Measurements from ENCODE around the gene PDCD11.
A peak's percentile ranks its signal among the peaks of the same experiment; 100 is the strongest.
"Not testable (repeated sequence)": the region's sequence is repeated elsewhere in the genome, so short reads cannot be mapped to it uniquely, and the experiment has no call there.

Gene PDCD11

DNA sequence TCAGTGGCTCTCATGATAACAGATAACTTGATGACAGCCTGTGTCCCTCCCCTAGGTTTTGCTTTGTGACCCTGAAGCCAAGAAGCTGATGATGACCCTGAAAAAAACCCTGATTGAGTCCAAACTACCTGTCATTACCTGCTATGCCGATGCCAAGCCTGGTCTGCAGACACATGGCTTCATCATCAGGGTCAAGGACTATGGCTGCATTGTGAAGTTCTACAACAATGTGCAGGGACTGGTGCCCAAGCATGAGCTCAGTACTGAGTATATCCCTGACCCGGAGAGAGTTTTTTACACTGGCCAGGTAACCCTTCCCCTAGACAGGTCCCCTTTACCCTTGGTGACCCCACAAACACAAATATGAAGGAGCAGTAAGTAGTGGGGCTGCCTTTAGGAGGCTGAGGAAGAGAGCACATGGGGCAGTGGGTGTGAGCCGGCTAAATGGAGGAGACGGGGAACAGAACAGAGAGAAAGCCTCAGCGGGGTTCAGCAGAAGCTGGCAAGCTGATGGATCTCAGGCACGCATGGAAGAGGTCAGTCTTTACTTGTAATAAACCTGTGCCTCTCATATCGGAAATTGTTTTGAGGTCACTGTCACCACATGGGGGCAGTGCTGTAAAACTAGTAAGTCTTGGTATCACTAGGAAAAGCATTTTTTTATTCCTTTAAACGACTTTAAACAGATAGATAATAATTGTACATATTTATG lies 20.2 kb downstream of the PDCD11 start:
- DNase-seq, result peak; percentile 26

GRCh38 chr10:103417148-103417469 lies 20.7 kb downstream of the PDCD11 start:
- not testable (repeated sequence) for DNase-seq

DNA sequence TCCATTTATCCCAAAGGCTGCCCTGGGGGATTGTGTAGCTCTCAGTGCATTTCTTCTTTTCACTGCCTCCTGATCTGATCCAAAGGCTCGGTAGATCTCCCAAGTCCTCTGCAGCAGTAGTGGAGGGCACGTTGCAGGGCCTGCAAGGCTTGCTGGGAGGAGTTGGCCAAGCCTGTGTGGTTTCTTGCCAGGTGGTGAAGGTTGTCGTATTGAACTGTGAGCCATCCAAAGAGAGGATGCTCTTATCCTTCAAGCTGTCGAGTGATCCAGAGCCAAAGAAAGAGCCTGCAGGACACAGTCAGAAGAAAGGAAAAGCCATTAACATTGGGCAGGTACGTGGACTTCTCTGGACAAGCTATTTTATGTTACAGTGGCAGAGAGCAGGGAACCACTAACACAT lies 21.2 kb downstream of the PDCD11 start:
- DNase-seq, result no peak

DNA sequence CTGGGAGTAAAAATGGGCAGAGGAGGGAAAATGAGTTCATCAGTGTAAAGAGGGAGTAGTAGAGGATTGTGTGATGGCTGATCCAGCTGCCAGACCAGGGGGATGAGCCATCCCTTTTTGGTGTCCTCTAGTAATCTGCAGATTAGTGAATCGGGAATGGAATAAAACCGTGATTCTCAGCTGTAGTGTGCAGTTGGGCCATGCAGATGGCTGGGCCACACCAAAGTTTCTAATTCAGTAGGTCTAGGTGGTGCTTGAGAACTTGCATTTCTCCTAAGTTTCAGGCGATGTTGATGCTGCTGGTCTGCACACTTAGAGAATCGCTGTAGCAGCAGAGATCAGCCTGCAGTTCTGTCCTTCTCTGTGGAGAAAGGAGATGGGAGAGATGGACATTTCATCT lies 22.7 kb downstream of the PDCD11 start:
- DNase-seq, result no peak

DNA sequence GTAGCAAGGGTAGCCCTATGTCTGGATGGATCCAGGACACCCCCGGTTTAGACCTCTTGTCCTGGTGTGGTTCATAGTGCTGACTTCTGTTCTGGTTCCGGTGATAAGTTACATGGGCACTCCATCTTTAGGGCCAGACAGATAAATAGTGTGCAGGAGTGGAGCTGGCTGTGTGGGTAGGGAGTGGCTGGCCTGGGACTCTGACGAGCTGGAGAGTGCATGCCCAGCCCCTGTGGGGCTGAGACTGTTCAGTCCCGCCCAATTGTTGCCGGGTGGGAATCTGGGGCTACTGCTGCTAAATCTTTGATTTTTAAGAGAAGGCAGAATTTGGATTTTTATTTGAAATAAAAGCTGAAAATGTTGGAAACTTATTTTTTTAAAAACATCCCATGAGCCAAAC lies 27.3 kb downstream of the PDCD11 start:
- DNase-seq, result no peak

- no peak for DNase-seq
Measured at GRCh38 chr10:103427866-103428265, 31.4 kb downstream of the PDCD11 start.

DNA sequence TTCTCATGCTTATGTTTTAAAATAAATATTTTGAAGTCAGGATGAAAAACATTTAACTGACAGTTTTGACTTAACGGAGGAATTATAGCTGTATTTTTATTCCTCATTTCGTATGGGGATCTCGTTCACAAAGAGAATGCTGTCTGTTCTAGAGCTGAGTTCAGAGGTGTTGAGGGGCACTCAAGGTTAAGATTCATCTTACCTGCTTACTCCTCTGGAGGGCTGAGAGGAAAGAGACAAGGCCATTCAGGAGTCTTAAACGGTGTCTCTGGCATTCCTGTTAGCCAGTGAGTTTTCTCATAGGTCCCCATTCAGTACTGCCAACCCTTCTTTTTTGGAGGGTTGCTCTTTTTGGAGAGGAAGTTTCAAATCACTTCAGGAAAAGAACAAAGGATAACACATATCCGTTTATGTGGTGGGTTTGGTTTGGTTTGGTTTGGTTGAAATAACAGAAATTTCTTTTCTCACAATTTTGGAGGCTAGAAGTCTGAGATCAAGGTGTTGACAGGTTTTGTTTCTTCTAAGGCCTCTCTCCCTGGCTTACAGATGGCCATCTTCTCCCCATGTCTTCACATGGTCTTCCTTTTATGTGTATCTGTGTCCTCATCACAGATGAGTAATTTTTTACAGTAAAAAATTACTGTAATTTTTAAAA lies 32.7 kb downstream of the PDCD11 start:
- no peak for DNase-seq

DNA sequence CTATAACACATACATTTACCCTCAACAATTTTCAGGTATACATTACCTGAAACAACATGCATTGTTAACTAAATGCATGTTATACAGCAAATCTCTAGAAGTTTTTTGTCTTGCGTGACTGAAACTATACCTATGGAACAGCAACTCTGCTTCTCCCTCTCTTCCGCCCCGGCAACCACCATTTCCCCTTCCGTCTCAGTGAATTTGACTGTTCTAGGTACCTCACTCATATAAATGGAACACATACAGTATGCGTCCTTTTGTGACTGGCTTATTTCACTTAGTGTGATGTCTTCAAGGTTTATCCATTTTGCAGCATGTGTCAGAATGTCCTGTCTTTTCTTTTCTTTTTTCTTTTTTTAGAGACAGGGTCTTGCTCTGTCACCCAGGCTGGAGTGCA lies 33.2 kb downstream of the PDCD11 start:
- DNase-seq, result no peak

- no peak for DNase-seq
Measured at GRCh38 chr10:103431902-103432301, 35.5 kb downstream of the PDCD11 start.

- no peak for DNase-seq
Measured at GRCh38 chr10:103433858-103434257, 37.4 kb downstream of the PDCD11 start.

DNA sequence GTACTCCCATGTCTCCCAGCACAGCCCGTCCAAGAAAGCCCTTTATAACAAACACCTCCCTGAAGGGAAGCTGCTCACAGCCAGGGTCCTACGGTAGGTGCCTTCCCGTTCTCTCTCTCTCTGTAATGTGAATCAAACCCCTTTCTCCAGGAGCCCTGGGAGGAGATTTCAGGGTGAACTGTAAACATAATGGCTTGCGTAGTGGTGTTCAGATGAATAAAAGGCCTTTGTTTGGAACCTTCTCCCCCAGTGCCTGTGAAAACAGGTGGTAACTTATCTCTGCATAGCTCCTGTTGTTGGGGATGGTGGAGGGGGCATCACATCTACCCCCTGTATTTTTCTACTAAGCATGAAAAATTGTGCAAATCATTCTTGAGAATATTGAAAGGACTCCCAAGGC lies 43.4 kb downstream of the PDCD11 start:
- no peak for DNase-seq

GRCh38 chr10:103440416-103440815 lies 44.0 kb downstream of the PDCD11 start:
- DNase-seq, result no peak

DNA sequence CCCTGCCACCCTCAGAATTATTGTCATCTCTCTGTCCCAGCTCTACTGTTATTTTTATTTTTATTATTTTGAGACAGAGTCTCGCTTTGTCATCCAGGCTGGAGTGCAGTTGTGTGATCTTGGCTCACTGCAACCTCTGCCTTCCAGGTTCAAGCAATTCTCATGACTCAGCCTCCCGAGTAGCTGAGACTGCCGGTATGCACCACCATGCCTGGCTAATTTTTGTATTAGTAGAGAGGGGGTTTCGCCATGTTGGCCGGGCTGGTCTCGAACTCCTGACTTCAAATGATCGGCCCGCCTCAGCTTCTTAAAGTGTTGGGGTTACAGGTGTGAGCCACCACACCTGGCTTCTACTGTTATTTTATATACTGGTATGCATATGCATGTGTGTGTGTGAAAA lies 44.8 kb downstream of the PDCD11 start:
- no peak for DNase-seq

DNA sequence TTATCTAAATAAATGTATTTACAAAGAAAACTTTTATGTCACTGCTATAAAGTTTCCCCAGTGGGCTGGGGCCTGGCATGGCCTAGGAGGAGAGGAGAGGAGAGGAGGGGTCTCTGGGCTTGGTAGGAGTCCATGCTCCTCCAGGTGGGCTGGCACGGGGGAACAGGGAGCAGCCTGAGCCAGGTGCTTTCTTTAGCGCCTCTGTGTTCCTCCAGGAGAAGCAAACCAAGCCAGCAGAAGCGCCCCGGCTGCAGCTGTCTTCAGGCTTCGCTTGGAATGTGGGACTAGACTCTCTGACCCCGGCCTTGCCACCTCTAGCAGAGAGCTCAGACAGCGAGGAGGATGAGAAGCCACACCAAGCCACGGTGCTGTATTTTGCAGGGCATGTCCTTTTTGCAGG lies 45.2 kb downstream of the PDCD11 start:
- no peak for DNase-seq

DNA sequence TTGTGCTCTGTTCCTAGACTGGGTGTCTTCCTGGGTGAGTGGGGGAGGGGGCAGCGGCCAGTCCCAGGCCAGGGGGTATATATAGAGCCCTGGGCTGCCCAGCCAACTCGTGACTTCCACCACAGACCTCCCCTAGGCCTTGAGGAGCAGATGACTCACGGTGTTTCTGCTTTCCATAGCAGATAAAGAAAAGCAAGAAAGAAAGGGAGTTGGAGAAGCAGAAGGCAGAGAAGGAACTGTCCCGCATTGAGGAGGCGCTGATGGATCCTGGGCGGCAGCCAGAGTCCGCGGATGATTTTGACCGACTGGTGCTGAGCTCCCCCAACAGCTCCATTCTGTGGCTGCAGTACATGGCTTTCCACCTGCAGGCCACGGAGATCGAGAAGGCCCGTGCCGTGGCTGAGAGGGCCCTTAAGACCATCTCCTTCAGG lies 45.6 kb downstream of the PDCD11 start:
- no peak for DNase-seq

- no peak for DNase-seq
Measured at GRCh38 chr10:103443475-103444185, 47.2 kb downstream of the PDCD11 start.

- no peak for DNase-seq
Measured at GRCh38 chr10:103444478-103444877, 48.1 kb downstream of the PDCD11 start.

GRCh38 chr10:103445366-103445765 lies 48.9 kb downstream of the PDCD11 start:
- DNase-seq, result no peak

DNA sequence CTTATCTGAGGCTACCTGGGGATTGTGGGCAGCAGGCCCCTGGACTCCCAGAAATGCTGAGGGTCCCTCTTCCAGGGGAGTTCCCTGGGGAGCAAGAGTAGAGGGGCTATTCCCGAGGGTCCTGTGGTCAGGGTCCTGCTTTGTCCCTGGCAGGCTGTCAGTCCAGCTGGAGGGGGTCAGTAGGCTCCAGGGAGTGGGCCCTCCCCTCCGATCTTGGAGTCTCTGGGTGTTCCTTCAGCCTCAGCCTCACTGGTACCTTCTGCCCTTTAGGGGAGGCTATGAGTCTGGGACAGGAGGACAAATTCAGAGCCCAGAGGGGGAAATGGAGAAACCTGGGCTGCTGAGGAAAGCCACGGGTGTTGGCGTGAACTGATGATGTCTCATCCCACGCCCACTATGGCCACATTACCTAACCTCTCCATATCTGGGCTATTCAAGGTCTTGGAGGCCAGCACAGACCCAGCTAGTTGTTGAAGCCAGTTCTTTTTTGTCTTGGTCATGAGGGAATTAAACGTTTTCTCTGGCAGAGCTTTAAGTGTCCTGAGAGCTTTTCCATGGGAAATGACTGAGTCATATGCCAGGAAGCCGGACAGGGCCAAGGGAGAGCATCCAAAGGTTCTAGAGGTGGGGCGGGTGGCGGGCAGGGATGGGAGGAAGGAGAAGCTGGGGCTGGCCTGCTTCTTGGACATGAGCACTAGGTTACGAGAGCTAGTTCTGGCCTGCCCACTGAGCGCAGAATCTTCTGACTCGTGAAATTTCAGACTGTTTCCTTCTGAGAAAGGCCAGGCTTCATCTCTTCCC lies 49.5 kb downstream of the PDCD11 start:
- no peak for DNase-seq

GRCh38 chr10:103447187-103447586 lies 50.8 kb downstream of the PDCD11 start:
- DNase-seq, result no peak

DNA sequence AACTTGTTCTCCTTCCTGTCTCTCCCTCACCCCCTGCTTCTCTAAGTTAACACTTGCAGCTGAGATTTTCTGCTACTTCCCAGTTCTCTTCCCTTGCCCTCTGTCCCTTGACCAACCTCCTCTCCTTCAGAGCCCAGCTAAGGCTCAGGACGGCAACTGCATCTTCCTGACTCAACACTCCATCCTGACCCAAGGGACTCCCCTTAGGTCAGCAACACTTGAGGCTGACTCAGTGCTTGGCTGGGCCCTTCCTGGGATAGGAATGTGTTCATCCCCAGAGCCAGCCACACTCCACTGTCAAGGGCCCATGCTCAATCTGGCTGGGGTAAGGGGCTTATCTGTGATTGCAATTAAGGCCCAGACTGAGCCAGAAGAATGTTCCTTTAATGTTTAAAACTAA lies 52.3 kb downstream of the PDCD11 start:
- DNase-seq, result no peak

DNA sequence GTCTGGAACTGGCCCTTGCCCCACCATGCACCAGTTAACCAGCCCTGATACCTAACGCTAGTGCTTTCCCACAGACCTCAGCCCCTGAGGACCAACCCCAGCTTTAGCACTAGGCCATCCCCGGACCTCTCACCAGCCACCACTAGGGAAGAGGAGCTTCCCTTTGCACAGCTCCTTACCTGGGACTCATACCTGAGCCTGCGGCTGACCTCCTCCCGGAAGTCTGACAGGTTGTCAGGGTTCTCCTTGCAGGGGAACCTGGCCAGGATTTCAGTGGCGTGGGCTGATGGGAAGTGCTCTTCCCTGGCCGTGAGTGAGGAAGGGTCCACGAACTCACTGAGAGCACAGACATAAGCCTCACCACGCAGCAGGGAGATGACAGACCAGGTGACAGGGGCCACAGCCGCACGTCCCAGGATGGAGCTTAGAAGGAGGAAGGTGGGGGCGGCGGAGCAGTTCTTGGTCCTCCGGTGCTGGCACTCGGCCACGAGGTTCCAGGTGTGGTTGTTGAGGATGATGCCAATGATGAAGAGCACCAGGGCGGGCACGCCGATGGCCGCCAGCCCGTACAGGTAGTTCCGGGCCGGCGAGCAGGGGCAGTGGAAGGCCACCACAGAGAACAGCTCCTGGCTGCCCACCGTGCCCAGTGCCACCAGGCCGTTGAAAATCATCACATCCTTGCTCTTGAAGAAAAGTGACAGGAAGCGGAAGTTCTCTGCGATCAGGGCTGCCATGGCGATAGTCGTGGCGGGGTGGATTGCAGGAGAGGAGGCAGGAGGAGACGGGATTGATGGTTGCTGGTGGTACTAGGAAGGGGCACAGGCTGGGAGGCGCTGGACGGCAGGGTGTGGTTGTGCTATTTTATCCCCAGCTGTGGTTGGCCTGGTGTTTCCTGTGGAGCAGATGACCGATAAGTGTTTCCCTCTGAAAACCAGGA lies 53.0 kb downstream of the PDCD11 start:
- no peak for DNase-seq
